Vagina (tissue), 2 donors: ENCODE results near the gene FAM180B. TPM values are rescaled to one million over a fixed set of nuclear protein-coding genes. Genes with fewer than 3 reads are reported as not detected.
A peak's percentile ranks its signal among the peaks of the same experiment; 100 is the strongest.

Experiments
- DNase-seq, 2 donors: peaks; one replicate each; pipeline ENCODE4 v3.0.0-alpha.2; 2017; ENCODE audit errors: extremely low spot score in 2 of 2
- H3K27ac ChIP-seq: fragments of 200-600 bp; sonication (generic); one replicate; pipeline ENCODE4 v1.5.1; 2019
- H3K27me3 ChIP-seq: fragments of 200-600 bp; sonication (generic); one replicate; pipeline ENCODE4 v1.5.1; 2019
- H3K36me3 ChIP-seq, 2 donors: fragments of 200-600 bp; sonication (generic); one replicate each; pipeline ENCODE4 v1.5.1; 2017 to 2019
- H3K4me1 ChIP-seq: fragments of 200-600 bp; sonication (generic); one replicate; pipeline ENCODE4 v1.5.1; 2019
- H3K4me3 ChIP-seq, 2 donors: fragments of 200-600 bp; sonication (generic); 1 replicate in 1 of 2; 2 replicates in 1 of 2; pipeline ENCODE4 v1.5.1; 2016 to 2019
- H3K9me3 ChIP-seq: fragments of 200-600 bp; sonication (generic); one replicate; pipeline ENCODE4 v1.5.1; 2019
- CTCF ChIP-seq, 3 experiments: fragments of 450-650 bp in 2 of 3; fragments of 200-600 bp in 1 of 3; sonication (generic) in 1 of 3; IDR thresholded peaks; one replicate each; pipeline ENCODE4 v1.5.1; 2017 to 2019; ENCODE audit warnings: antibody characterized with exemption in 3 of 3, mild to moderate bottlenecking in 2 of 3, moderate library complexity in 2 of 3
- POLR2A ChIP-seq, 2 donors: fragments of 450-650 bp; IDR thresholded peaks; one replicate each; pipeline ENCODE4 v1.6.1; 2017; ENCODE audit warnings: antibody characterized with exemption in 2 of 2, mild to moderate bottlenecking in 2 of 2, moderate library complexity in 2 of 2
- POLR2AphosphoS5 ChIP-seq, 2 donors: sonication (generic); formaldehyde crosslinking; IDR thresholded peaks; one replicate each; pipeline ENCODE4 v1.9.0; 2017; ENCODE audit warnings: antibody characterized with exemption in 2 of 2, mild to moderate bottlenecking in 2 of 2, low read depth in 1 of 2; ENCODE audit not compliant: insufficient read depth in 1 of 2
- intact Hi-C: fragments of 100-400 bp; cut with DNase I; formaldehyde crosslinking; loops from one replicate; pipeline ENCODE4 v1.15.1; 2023
- total RNA-seq: library from RNA; depleted of rRNA; stranded (reverse); fragments of >200 nt; gene quantifications from one replicate; pipeline ENCODE4 v1.2.3, GENCODE V29; 2016

FAM180B gene
- total RNA-seq, 1 donor from 2014 or later: not detected

GRCh38 chr11:47589977-47590861 is 3.7 kb downstream of the FAM180B start:
- no peak for DNase-seq
- H3K27ac ChIP-seq: no peak overlapping the region
- H3K4me3 ChIP-seq: peak overlapping the region; percentile 41 to 48
- peaks cover 6% of the 10 kb centered on the region for H3K27me3 ChIP-seq
- peak in 1 of 2 donors; percentile 52 for TF ChIP-seq POLR2AphosphoS5 (IDR thresholded peaks at IDR 0.05; ENCODE audit: insufficient read depth in 1 of 2, low read depth in 1 of 2)
- TF ChIP-seq POLR2A (IDR thresholded peaks at IDR 0.05): no peak
- H3K36me3 ChIP-seq: no peaks in the 10 kb centered on the region
- H3K4me1 ChIP-seq: peaks cover 30% of the 10 kb centered on the region
- no peaks in the 10 kb centered on the region for H3K9me3 ChIP-seq
- intact Hi-C loops: no loop called here

GRCh38 chr11:47591764-47592163 is 5.3 kb downstream of the FAM180B start:
- no peak overlapping the region for H3K27ac ChIP-seq

GRCh38 chr11:47592251-47592650 is 5.8 kb downstream of the FAM180B start:
- no peak overlapping the region for H3K27ac ChIP-seq
- H3K4me3 ChIP-seq: no peak overlapping the region
- TF ChIP-seq CTCF (IDR thresholded peaks at IDR 0.05): no peak
- TF ChIP-seq POLR2A (IDR thresholded peaks at IDR 0.05): no peak
- no peak for TF ChIP-seq POLR2AphosphoS5 (IDR thresholded peaks at IDR 0.05; ENCODE audit: insufficient read depth in 1 of 2, low read depth in 1 of 2)
- DNase-seq: no peak
- peaks cover 6% of the 10 kb centered on the region for H3K27me3 ChIP-seq
- peaks cover 23% of the 10 kb centered on the region for H3K4me1 ChIP-seq
- no peaks in the 10 kb centered on the region for H3K36me3 ChIP-seq
- no peaks in the 10 kb centered on the region for H3K9me3 ChIP-seq
- intact Hi-C loops: no loop called here

More at GRCh38 chr11:47591764-47592163, 5.3 kb downstream of the FAM180B start:
- no peaks in the 10 kb centered on the region for H3K9me3 ChIP-seq
- H3K27me3 ChIP-seq: peaks cover 6% of the 10 kb centered on the region
- intact Hi-C loops: no loop called here
- DNase-seq: no peak
- H3K4me3 ChIP-seq: no peak overlapping the region
- peaks cover 26% of the 10 kb centered on the region for H3K4me1 ChIP-seq
- H3K36me3 ChIP-seq: no peaks in the 10 kb centered on the region
- TF ChIP-seq CTCF (IDR thresholded peaks at IDR 0.05) (no peak), POLR2A (IDR thresholded peaks at IDR 0.05) (no peak), POLR2AphosphoS5 (IDR thresholded peaks at IDR 0.05; ENCODE audit: insufficient read depth in 1 of 2, low read depth in 1 of 2) (no peak)

- TF ChIP-seq POLR2AphosphoS5 (IDR thresholded peaks at IDR 0.05; ENCODE audit: insufficient read depth in 1 of 2, low read depth in 1 of 2): no peak
- TF ChIP-seq POLR2A (IDR thresholded peaks at IDR 0.05): no peak
- TF ChIP-seq CTCF (IDR thresholded peaks at IDR 0.05): no peak
- intact Hi-C loops: no loop called here
Measured at GRCh38 chr11:47592970-47593369, 6.5 kb downstream of the FAM180B start.

GRCh38 chr11:47593492-47593933 is 7.0 kb downstream of the FAM180B start:
- H3K36me3 ChIP-seq: no peaks in the 10 kb centered on the region
- no peak for TF ChIP-seq POLR2A (IDR thresholded peaks at IDR 0.05)
- no peak for TF ChIP-seq CTCF (IDR thresholded peaks at IDR 0.05)
- no peak for TF ChIP-seq POLR2AphosphoS5 (IDR thresholded peaks at IDR 0.05; ENCODE audit: insufficient read depth in 1 of 2, low read depth in 1 of 2)
- H3K27me3 ChIP-seq: peaks cover 6% of the 10 kb centered on the region
- no peaks in the 10 kb centered on the region for H3K9me3 ChIP-seq
- no peak overlapping the region for H3K4me3 ChIP-seq
- no peak overlapping the region for H3K27ac ChIP-seq
- intact Hi-C loops: no loop called here
- H3K4me1 ChIP-seq: peaks cover 15% of the 10 kb centered on the region
- no peak for DNase-seq

More at GRCh38 chr11:47592970-47593369, 6.5 kb downstream of the FAM180B start:
- H3K9me3 ChIP-seq: no peaks in the 10 kb centered on the region
- peaks cover 6% of the 10 kb centered on the region for H3K27me3 ChIP-seq
- peaks cover 16% of the 10 kb centered on the region for H3K4me1 ChIP-seq
- H3K4me3 ChIP-seq: no peak overlapping the region
- H3K36me3 ChIP-seq: no peaks in the 10 kb centered on the region
- DNase-seq: no peak
- no peak overlapping the region for H3K27ac ChIP-seq
